ENCODE results near the gene MIB2. TPM values are rescaled to one million over a fixed set of nuclear protein-coding genes. Genes with fewer than 3 reads are reported as not detected.
A peak's percentile ranks its signal among the peaks of the same experiment; 100 is the strongest.

The MIB2 gene
- total and polyA plus RNA-seq, 2 donors (not counting 1 experiment from before 2014, with no cell fraction given), result 94.0 to 95.9 TPM

GRCh38 chr1:1596493-1597274 lies 18.6 kb upstream of the MIB2 start:
- H3K27me3 Mint-ChIP-seq, result peaks cover 11% of the 10 kb centered on the region
- Histone ChIP-seq H3K9me3 (ENCODE audit: control extremely low read depth in 1 of 3, control insufficient read depth in 2 of 3, insufficient read depth in 1 of 3, low read length in 2 of 3) (peaks cover 0 to 5% (median 0%) of the 10 kb centered on the region in 3 donors), H3K79me2 (ENCODE audit: control insufficient read depth, insufficient read depth, low read length) (no peaks in the 10 kb centered on the region), H3K27ac (ENCODE audit: low read length in 2 of 2) (no peak overlapping the region), H3K36me3 (replicated peaks in 1 of 2; ENCODE audit: control extremely low read depth in 1 of 2, control insufficient read depth in 1 of 2, extremely low read depth in 1 of 2, insufficient read depth in 2 of 2, low read length in 1 of 2) (no peaks in the 10 kb centered on the region), H3K9ac (ENCODE audit: low read length) (no peak overlapping the region), H3K4me2 (replicated peaks; ENCODE audit: low read depth, low read length, poor library complexity, severe bottlenecking) (no peak overlapping the region), H4K20me1 (ENCODE audit: control insufficient read depth, insufficient read depth, low read length, poor library complexity, severe bottlenecking) (no peaks in the 10 kb centered on the region), H3K4me3 (ENCODE audit: control extremely low read depth in 1 of 5, extremely low read depth in 1 of 5, insufficient read depth in 1 of 5, low read depth in 2 of 5, low read length in 4 of 5) (no peak overlapping the region), H3K27me3 (replicated peaks in 1 of 4; ENCODE audit: control extremely low read depth in 1 of 4, control insufficient read depth in 3 of 4, insufficient read depth in 4 of 4, low read length in 3 of 4) (peaks cover 0 to 32% (median 7%) of the 10 kb centered on the region in 4 experiments), H3K4me1 (ENCODE audit: control insufficient read depth in 2 of 2, insufficient read depth in 2 of 2, low read length in 2 of 2) (peaks cover 8 to 23% of the 10 kb centered on the region in 2 donors), H2AFZ (ENCODE audit: insufficient read depth, low read depth, low read length, poor library complexity, severe bottlenecking) (no peak overlapping the region)
- TF ChIP-seq EZH2 (IDR thresholded peaks at IDR 0.05; ENCODE audit: borderline replicate concordance, insufficient read depth, low read depth, low read length, poor library complexity, severe bottlenecking) (no peak), CTCF (IDR thresholded peaks at IDR 0.05) (no peak)
- WGBS (ENCODE audit: insufficient coverage), result 48% methylated on average over 12 of the region's 12 CpGs
- intact Hi-C loops (cut with micrococcal nuclease), result no loop called here
- H3K9me3 Mint-ChIP-seq (ENCODE audit: insufficient read depth), result no peaks in the 10 kb centered on the region
- H3K4me1 Mint-ChIP-seq, result peaks cover 14% of the 10 kb centered on the region
- no peak overlapping the region for H3K4me3 Mint-ChIP-seq
- ChIA-PET CTCF (no interaction called here), POLR2A (interaction anchor here (0.7 kb wide), 1 partner anchor 24 kb away, joined by 4 read pairs; no protein-coding TSS in a partner anchor)
- DNase-seq (peak; percentile 44), ATAC-seq (ENCODE audit: low read depth) (no peak)
- no peak overlapping the region for H3K27ac Mint-ChIP-seq

GRCh38 chr1:1597275-1597930 lies 17.9 kb upstream of the MIB2 start:
- Histone ChIP-seq H3K36me3 (replicated peaks in 1 of 2; ENCODE audit: control extremely low read depth in 1 of 2, control insufficient read depth in 1 of 2, extremely low read depth in 1 of 2, insufficient read depth in 2 of 2, low read length in 1 of 2) (no peaks in the 10 kb centered on the region), H3K27me3 (replicated peaks in 1 of 4; ENCODE audit: control extremely low read depth in 1 of 4, control insufficient read depth in 3 of 4, insufficient read depth in 4 of 4, low read length in 3 of 4) (peaks cover 0 to 32% (median 7%) of the 10 kb centered on the region in 4 experiments), H4K20me1 (ENCODE audit: control insufficient read depth, insufficient read depth, low read length, poor library complexity, severe bottlenecking) (no peaks in the 10 kb centered on the region), H3K79me2 (ENCODE audit: control insufficient read depth, insufficient read depth, low read length) (no peaks in the 10 kb centered on the region), H2AFZ (ENCODE audit: insufficient read depth, low read depth, low read length, poor library complexity, severe bottlenecking) (no peak overlapping the region), H3K27ac (ENCODE audit: low read length in 2 of 2) (no peak overlapping the region), H3K9ac (ENCODE audit: low read length) (no peak overlapping the region), H3K4me1 (ENCODE audit: control insufficient read depth in 2 of 2, insufficient read depth in 2 of 2, low read length in 2 of 2) (peaks cover 11 to 26% of the 10 kb centered on the region in 2 donors), H3K4me2 (replicated peaks; ENCODE audit: low read depth, low read length, poor library complexity, severe bottlenecking) (no peak overlapping the region), H3K9me3 (ENCODE audit: control extremely low read depth in 1 of 3, control insufficient read depth in 2 of 3, insufficient read depth in 1 of 3, low read length in 2 of 3) (peaks cover 0 to 5% (median 0%) of the 10 kb centered on the region in 3 donors), H3K4me3 (ENCODE audit: control extremely low read depth in 1 of 5, extremely low read depth in 1 of 5, insufficient read depth in 1 of 5, low read depth in 2 of 5, low read length in 4 of 5) (no peak overlapping the region)
- ATAC-seq (ENCODE audit: low read depth) (peak; percentile 32), DNase-seq (peak; percentile 59)
- intact Hi-C loops (cut with micrococcal nuclease), result no loop called here
- ChIA-PET CTCF (no interaction called here), POLR2A (interaction anchor here (0.7 kb wide), 1 partner anchor 24 kb away, joined by 4 read pairs; no protein-coding TSS in a partner anchor)
- Mint-ChIP-seq H3K4me3 (peak overlapping the region; percentile 37), H3K27ac (no peak overlapping the region), H3K9me3 (ENCODE audit: insufficient read depth) (no peaks in the 10 kb centered on the region), H3K4me1 (peaks cover 20% of the 10 kb centered on the region), H3K27me3 (peaks cover 11% of the 10 kb centered on the region)
- 42% methylated on average over 9 of the region's 16 CpGs for WGBS (ENCODE audit: insufficient coverage)
- TF ChIP-seq EZH2 (IDR thresholded peaks at IDR 0.05; ENCODE audit: borderline replicate concordance, insufficient read depth, low read depth, low read length, poor library complexity, severe bottlenecking), result no peak
- peak; percentile 25 for TF ChIP-seq CTCF (IDR thresholded peaks at IDR 0.05)

All from B cell (primary cell).